AG04450 (cell line): ENCODE data around the gene AHRR. TPM values are rescaled to one million over a fixed set of nuclear protein-coding genes. Genes with fewer than 3 reads are reported as not detected.
A peak's percentile ranks its signal among the peaks of the same experiment; 100 is the strongest.

Source experiments
- CTCF ChIA-PET: fragments of 300-600, 350-600 bp; formaldehyde crosslinking; extraction: SDS; loops from one replicate; lab custom pipeline; 2022; ENCODE audit warnings: antibody characterized with exemption, inconsistent platforms; lab: Charles Lee
- POLR2A ChIA-PET: fragments of 350-600 bp; formaldehyde crosslinking; extraction: SDS; loops from one replicate; lab custom pipeline; 2021; ENCODE audit warnings: antibody characterized with exemption, inconsistent platforms; lab: Yijun Ruan, JAX
- DNase-seq: peaks from one replicate; pipeline ENCODE4 v3.0.0-alpha.2; 2011; ENCODE audit warnings: low read depth, low spot score
- H3K27ac ChIP-seq: one replicate; pipeline ENCODE4 v1.5.1; 2012; ENCODE audit warnings: low read depth, low read length, control low read depth
- H3K27me3 ChIP-seq: one replicate; pipeline ENCODE4 v1.6.0; 2012; ENCODE audit warnings: low read length; ENCODE audit not compliant: control insufficient read depth, insufficient read depth
- H3K4me3 ChIP-seq: 2 replicates; pipeline ENCODE4 v1.5.1; 2011; ENCODE audit warnings: mild to moderate bottlenecking, low read depth, low read length, control low read depth
- H3K9me3 ChIP-seq: 2 replicates; pipeline ENCODE4 v1.5.1; 2012; ENCODE audit warnings: low read length; ENCODE audit not compliant: control insufficient read depth, insufficient read depth
- CTCF ChIP-seq: IDR thresholded peaks from 2 replicates; pipeline ENCODE4 v1.5.1; 2011; ENCODE audit warnings: low read depth, low read length, control low read depth, inconsistent platforms
- polyA plus RNA-seq: library from polyadenylated mRNA; depleted of rRNA; stranded (reverse); fragments of >200 nt; gene quantifications from 2 replicates; pipeline ENCODE4 v1.2.3, GENCODE V29; 2011

AHRR gene
- polyA plus RNA-seq, 1 experiment = 22.3 TPM

- ChIA-PET POLR2A (interaction anchor here (0.6 to 1.0 kb wide), 2 partner anchors 27 to 32 kb away, joined by 3 to 4 read pairs; no protein-coding TSS in a partner anchor), CTCF (interaction anchor here (0.6 to 0.8 kb wide), 2 partner anchors 55 to 59 kb away, joined by 3 read pairs; no protein-coding TSS in a partner anchor)
- Histone ChIP-seq H3K9me3 (no peaks in the 10 kb centered on the region; the same call in 1 of the 2 replicates), H3K27me3 (no peaks in the 10 kb centered on the region), H3K27ac (peak overlapping the region; percentile 39), H3K4me3 (no peak overlapping the region)
- no peak for DNase-seq
- no peak for TF ChIP-seq CTCF
Measured at GRCh38 chr5:371811-372555, 50.5 kb downstream of the AHRR start.

DNA sequence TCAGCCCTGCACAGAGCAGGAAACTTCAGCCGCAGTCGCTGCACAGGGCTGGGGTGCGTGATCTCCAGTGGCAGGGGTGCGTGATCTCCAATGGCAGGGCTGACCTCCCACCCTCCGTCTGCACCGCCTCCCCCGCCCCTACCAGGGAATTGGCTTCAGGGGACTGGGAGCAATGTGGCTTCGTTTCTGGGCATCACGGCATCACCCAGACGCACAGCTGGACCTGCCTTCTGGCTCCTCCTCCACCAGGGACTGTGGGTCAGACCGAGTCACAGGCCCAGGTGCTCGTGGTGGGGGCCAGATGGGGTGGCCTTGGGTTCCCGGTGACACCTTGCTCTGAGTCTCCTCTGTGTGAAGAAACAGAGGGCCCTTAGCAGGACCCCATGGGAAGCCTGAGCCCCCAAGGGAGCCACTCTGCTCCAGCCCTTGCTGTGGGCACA lies 51.1 kb downstream of the AHRR start:
- no peaks in the 10 kb centered on the region for H3K27me3 ChIP-seq
- no peak for DNase-seq
- H3K27ac ChIP-seq = peak overlapping the region; percentile 70
- ChIA-PET CTCF (interaction anchor here (0.8 kb wide), 1 partner anchor 59 kb away, joined by 3 read pairs; no protein-coding TSS in a partner anchor), POLR2A (interaction anchor here (0.6 to 1.0 kb wide), 2 partner anchors 27 to 33 kb away, joined by 3 to 4 read pairs; no protein-coding TSS in a partner anchor)
- H3K4me3 ChIP-seq = no peak overlapping the region
- H3K9me3 ChIP-seq = no peaks in the 10 kb centered on the region; the same call in 1 of the 2 replicates
- no peak for TF ChIP-seq CTCF

- Histone ChIP-seq H3K27ac (peak overlapping the region; percentile 70), H3K9me3 (no peaks in the 10 kb centered on the region; the same call in 1 of the 2 replicates), H3K27me3 (no peaks in the 10 kb centered on the region), H3K4me3 (no peak overlapping the region)
- no peak for DNase-seq
- ChIA-PET POLR2A (no interaction called here), CTCF (no interaction called here)
- no peak for TF ChIP-seq CTCF
Measured at GRCh38 chr5:372996-373709, 51.6 kb downstream of the AHRR start.

DNA sequence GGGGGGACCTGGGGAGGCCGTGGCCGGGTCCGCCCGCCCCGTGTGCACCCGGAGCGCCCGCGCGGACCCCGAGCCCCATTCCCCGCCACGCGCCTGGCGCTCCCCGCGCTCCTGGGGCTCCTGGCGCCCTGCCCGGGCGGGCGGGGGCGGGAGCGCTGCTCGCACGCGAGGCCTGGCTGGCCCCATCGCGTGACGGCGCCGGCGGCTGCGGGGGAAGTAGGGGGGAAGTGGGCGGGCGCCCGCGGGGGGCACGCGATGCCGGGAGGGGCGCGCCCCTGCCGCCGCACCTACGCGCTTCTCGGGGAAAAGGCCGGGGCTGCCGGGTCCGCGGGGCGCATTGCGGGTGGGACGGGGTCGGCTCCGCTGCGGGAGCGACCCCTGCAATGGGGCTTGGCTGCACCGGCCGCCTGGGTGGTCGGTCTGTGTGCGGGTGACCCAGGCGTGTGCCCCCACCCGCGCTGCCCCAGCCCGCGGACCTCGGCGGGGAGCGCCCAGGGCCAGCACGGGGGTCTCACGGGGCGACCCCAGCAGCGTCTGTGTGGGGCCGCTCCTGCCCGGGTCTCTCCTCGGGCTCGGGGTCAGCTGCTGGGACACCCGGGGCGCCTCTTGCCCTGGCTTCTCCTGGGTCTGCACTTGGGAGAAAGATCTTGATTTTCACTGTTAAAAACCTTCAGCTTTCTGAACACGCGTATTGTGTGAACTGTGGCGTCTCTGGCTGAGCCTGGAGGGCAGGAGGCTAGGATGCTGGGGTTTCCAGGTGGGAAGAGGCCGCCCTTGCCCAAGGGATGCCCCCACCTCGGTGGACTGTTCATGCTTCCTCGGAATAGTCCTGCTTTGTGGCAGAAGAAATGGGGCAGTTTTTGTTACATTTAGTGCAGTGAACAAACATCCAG lies 52.4 kb downstream of the AHRR start:
- ChIA-PET POLR2A (interaction anchor here (0.8 kb wide), 1 partner anchor 26 kb away, joined by 3 read pairs; no protein-coding TSS in a partner anchor), CTCF (no interaction called here)
- no peaks in the 10 kb centered on the region for H3K27me3 ChIP-seq
- no peaks in the 10 kb centered on the region; the same call in 1 of the 2 replicates for H3K9me3 ChIP-seq
- TF ChIP-seq CTCF = no peak
- H3K4me3 ChIP-seq = peak overlapping the region; percentile 10; the same call in 1 of the 2 replicates
- H3K27ac ChIP-seq = peak overlapping the region; percentile 61
- DNase-seq = no peak
